ENCODE results near the gene RFTN1.

GRCh38 chr3:16550305-16550675 is 36.8 kb upstream of the RFTN1 start:
- TF ChIP-seq, protein P1, sequence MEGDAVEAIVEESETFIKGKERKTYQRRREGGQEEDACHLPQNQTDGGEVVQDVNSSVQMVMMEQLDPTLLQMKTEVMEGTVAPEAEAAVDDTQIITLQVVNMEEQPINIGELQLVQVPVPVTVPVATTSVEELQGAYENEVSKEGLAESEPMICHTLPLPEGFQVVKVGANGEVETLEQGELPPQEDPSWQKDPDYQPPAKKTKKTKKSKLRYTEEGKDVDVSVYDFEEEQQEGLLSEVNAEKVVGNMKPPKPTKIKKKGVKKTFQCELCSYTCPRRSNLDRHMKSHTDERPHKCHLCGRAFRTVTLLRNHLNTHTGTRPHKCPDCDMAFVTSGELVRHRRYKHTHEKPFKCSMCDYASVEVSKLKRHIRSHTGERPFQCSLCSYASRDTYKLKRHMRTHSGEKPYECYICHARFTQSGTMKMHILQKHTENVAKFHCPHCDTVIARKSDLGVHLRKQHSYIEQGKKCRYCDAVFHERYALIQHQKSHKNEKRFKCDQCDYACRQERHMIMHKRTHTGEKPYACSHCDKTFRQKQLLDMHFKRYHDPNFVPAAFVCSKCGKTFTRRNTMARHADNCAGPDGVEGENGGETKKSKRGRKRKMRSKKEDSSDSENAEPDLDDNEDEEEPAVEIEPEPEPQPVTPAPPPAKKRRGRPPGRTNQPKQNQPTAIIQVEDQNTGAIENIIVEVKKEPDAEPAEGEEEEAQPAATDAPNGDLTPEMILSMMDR (conservative IDR thresholded peaks at IDR 0.05; ENCODE audit: low read depth in 2 of 2): 0 out of 4 replicates have a peak, but pooled peaks of 1 of the 2 experiments have one; percentile 0
- TF ChIP-seq CREB1 (CRISPR knock-in tag; IDR thresholded peaks at IDR 0.05; ENCODE audit: low read depth) (no peak), EZH2 (IDR thresholded peaks at IDR 0.05; ENCODE audit: low read depth, unreplicated experiment) (no peak), NANOG (IDR thresholded peaks at IDR 0.05; ENCODE audit: borderline replicate concordance) (no peak)

Measured in GM23338 (cell line).